ENCODE measurements around the gene TRIM2.

TRIM2 gene

GRCh38 chr4:153275380-153276276 is 71.4 kb downstream of the TRIM2 start:
- no peak for DNase-seq (ENCODE audit: low read depth)

- no peak for DNase-seq (ENCODE audit: low read depth)
Measured at GRCh38 chr4:153276971-153277370, 72.7 kb downstream of the TRIM2 start.

GRCh38 chr4:153281476-153281875 is 77.2 kb downstream of the TRIM2 start:
- DNase-seq (ENCODE audit: low read depth) = no peak

- no peak for DNase-seq (ENCODE audit: low read depth)
Measured at GRCh38 chr4:153282023-153282422, 77.8 kb downstream of the TRIM2 start.

GRCh38 chr4:153283260-153283659 is 79.0 kb downstream of the TRIM2 start:
- no peak for DNase-seq (ENCODE audit: low read depth)

- no peak for DNase-seq (ENCODE audit: low read depth)
Measured at GRCh38 chr4:153290134-153290533, 85.9 kb downstream of the TRIM2 start.

- no peak for DNase-seq (ENCODE audit: low read depth)
Measured at GRCh38 chr4:153291562-153291961, 87.3 kb downstream of the TRIM2 start.

GRCh38 chr4:153292897-153293741 is 88.9 kb downstream of the TRIM2 start:
- DNase-seq (ENCODE audit: low read depth) = no peak

- no peak for DNase-seq (ENCODE audit: low read depth)
Measured at GRCh38 chr4:153293742-153294057, 89.5 kb downstream of the TRIM2 start.

GRCh38 chr4:153294631-153295030 is 90.4 kb downstream of the TRIM2 start:
- no peak for DNase-seq (ENCODE audit: low read depth)

- DNase-seq (ENCODE audit: low read depth) = no peak
Measured at GRCh38 chr4:153295131-153295755, 91.0 kb downstream of the TRIM2 start.

- DNase-seq (ENCODE audit: low read depth) = peak; percentile 22
Measured at GRCh38 chr4:153296040-153296823, 92.0 kb downstream of the TRIM2 start.

- no peak for DNase-seq (ENCODE audit: low read depth)
Measured at GRCh38 chr4:153297116-153297515, 92.9 kb downstream of the TRIM2 start.

- DNase-seq (ENCODE audit: low read depth) = no peak
Measured at GRCh38 chr4:153310793-153311192, 106.5 kb downstream of the TRIM2 start.

- no peak for DNase-seq (ENCODE audit: low read depth)
Measured at GRCh38 chr4:153314915-153315314, 110.7 kb downstream of the TRIM2 start.

GRCh38 chr4:153318696-153319320 is 114.6 kb downstream of the TRIM2 start:
- peak; percentile 43 for DNase-seq (ENCODE audit: low read depth)

- no peak for DNase-seq (ENCODE audit: low read depth)
Measured at GRCh38 chr4:153322791-153323190, 118.5 kb downstream of the TRIM2 start.

GRCh38 chr4:153324046-153324445 is 119.8 kb downstream of the TRIM2 start:
- DNase-seq (ENCODE audit: low read depth) = no peak

- no peak for DNase-seq (ENCODE audit: low read depth)
Measured at GRCh38 chr4:153325558-153325957, 121.3 kb downstream of the TRIM2 start.

- DNase-seq (ENCODE audit: low read depth) = no peak
Measured at GRCh38 chr4:153326513-153326912, 122.3 kb downstream of the TRIM2 start.

GRCh38 chr4:153327247-153327646 is 123.0 kb downstream of the TRIM2 start:
- no peak for DNase-seq (ENCODE audit: low read depth)
